Fibroblast of lung (primary cell): ENCODE data around the gene STX4. TPM values are rescaled to one million over a fixed set of nuclear protein-coding genes. Genes with fewer than 3 reads are reported as not detected.

Experiments
- DNase-seq, 2 donors: peaks; one replicate each; pipeline versions ENCODE4 v3.0.0 to v3.0.0-alpha.2; 2010; ENCODE audit warnings: low read depth in 2 of 2
- H2AFZ ChIP-seq: 2 replicates; pipeline ENCODE4 v1.5.1; 2012; ENCODE audit warnings: low read length, control low read depth, inconsistent platforms
- H3K27ac ChIP-seq: 2 replicates; pipeline ENCODE4 v1.5.1; 2011; ENCODE audit warnings: low read length, control low read depth; ENCODE audit not compliant: insufficient read depth
- H3K27me3 ChIP-seq: 2 replicates; pipeline ENCODE4 v1.5.1; 2011; ENCODE audit warnings: mild to moderate bottlenecking, low read length; ENCODE audit not compliant: control insufficient read depth, insufficient read depth
- H3K36me3 ChIP-seq: 2 replicates; pipeline ENCODE4 v1.5.1; 2011; ENCODE audit warnings: low read length; ENCODE audit not compliant: control insufficient read depth, insufficient read depth
- H3K4me1 ChIP-seq: 2 replicates; pipeline ENCODE4 v1.5.1; 2011; ENCODE audit warnings: low read length; ENCODE audit not compliant: control insufficient read depth, insufficient read depth; ENCODE audit errors: extremely low read depth
- H3K4me2 ChIP-seq: 2 replicates; pipeline ENCODE4 v1.5.1; 2011; ENCODE audit warnings: low read length, control low read depth; ENCODE audit not compliant: insufficient read depth; ENCODE audit errors: extremely low read depth
- H3K4me3 ChIP-seq, 4 experiments: fragments of 200-600 bp in 1 of 4; sonication (generic) in 1 of 4; replicated peaks in 1 of 4; 2 replicates each; pipeline ENCODE4 v1.5.1; 2011 to 2016; ENCODE audit warnings: low read length in 4 of 4, low read depth in 3 of 4, mild to moderate bottlenecking in 3 of 4, control low read depth in 2 of 4, inconsistent platforms in 1 of 4, mixed read lengths in 1 of 4; ENCODE audit not compliant: insufficient read depth in 1 of 4; ENCODE audit errors: control extremely low read depth in 1 of 4
- H3K79me2 ChIP-seq: 2 replicates; pipeline ENCODE4 v1.5.1; 2012; ENCODE audit warnings: mild to moderate bottlenecking, low read length, inconsistent platforms; ENCODE audit not compliant: control insufficient read depth, insufficient read depth
- H3K9ac ChIP-seq: 2 replicates; pipeline ENCODE4 v1.5.1; 2011; ENCODE audit warnings: mild to moderate bottlenecking, low read length, control low read depth; ENCODE audit not compliant: insufficient read depth
- H3K9me3 ChIP-seq: 2 replicates; pipeline ENCODE4 v1.5.1; 2012; ENCODE audit warnings: low read depth, low read length; ENCODE audit not compliant: control insufficient read depth, insufficient read depth
- H4K20me1 ChIP-seq: 2 replicates; pipeline ENCODE4 v1.5.1; 2011; ENCODE audit warnings: low read length; ENCODE audit not compliant: control insufficient read depth, insufficient read depth; ENCODE audit errors: extremely low read depth
- CTCF ChIP-seq, 2 donors: IDR thresholded peaks in 1 of 2; conservative IDR thresholded peaks in 1 of 2; 1 replicate in 1 of 2; 2 replicates in 1 of 2; pipeline ENCODE4 v1.5.1; 2011 to 2012; ENCODE audit warnings: low read length in 2 of 2, control low read depth in 1 of 2, inconsistent platforms in 1 of 2, low read depth in 1 of 2, mild to moderate bottlenecking in 1 of 2
- EZH2 ChIP-seq: IDR thresholded peaks from 2 replicates; pipeline ENCODE4 v1.5.1; 2012; ENCODE audit warnings: low read length, control low read depth, mild to moderate bottlenecking; ENCODE audit errors: missing control alignments
- polyA plus RNA-seq, 2 donors: library from polyadenylated mRNA; depleted of rRNA in 1 of 2; stranded (reverse) in 1 of 2; unstranded in 1 of 2; fragments of >200 nt; gene quantifications; 2 replicates each; pipeline ENCODE4 v1.2.1, GENCODE V29; 2011 to 2012; ENCODE audit warnings: missing spikeins in 1 of 2
- total RNA-seq: library from RNA; depleted of rRNA; stranded (reverse); fragments of >200 nt; gene quantifications from 2 replicates; pipeline ENCODE4 v1.2.1, GENCODE V29; 2014

STX4 gene
- total and polyA plus RNA-seq, 2 donors (not counting 1 experiment from before 2014, with no cell fraction given): 37.5 to 42.8 TPM

GRCh38 chr16:31043898-31044481 is 10.6 kb downstream of the STX4 start:
- Histone ChIP-seq H3K36me3 (peaks cover 15% of the 10 kb centered on the region), H4K20me1 (no peaks in the 10 kb centered on the region), H3K4me2 (no peak overlapping the region), H3K9ac (no peak overlapping the region), H3K9me3 (no peaks in the 10 kb centered on the region), H2AFZ (no peak overlapping the region), H3K27ac (no peak overlapping the region), H3K27me3 (no peaks in the 10 kb centered on the region), H3K4me3 (no peak overlapping the region), H3K4me1 (no peaks in the 10 kb centered on the region), H3K79me2 (no peaks in the 10 kb centered on the region)
- TF ChIP-seq CTCF (conservative IDR thresholded peaks at IDR 0.05 in 1 of 2, IDR thresholded peaks at IDR 0.05 in 1 of 2; ENCODE audit: low read depth in 1 of 2, low read length in 2 of 2) (no peak), EZH2 (no peak)
- no peak for DNase-seq

- H2AFZ ChIP-seq: no peak overlapping the region
- no peak overlapping the region for H3K4me2 ChIP-seq
These were observed 17.1 kb downstream of the STX4 start for GRCh38 chr16:31050280-31051030.

More at GRCh38 chr16:31050280-31051030, 17.1 kb downstream of the STX4 start:
- no peaks in the 10 kb centered on the region for H3K36me3 ChIP-seq
- no peak overlapping the region for H3K4me3 ChIP-seq
- no peaks in the 10 kb centered on the region for H4K20me1 ChIP-seq
- peak in 1 of 2 donors; percentile 14 for DNase-seq
- H3K4me1 ChIP-seq: peaks cover 7% of the 10 kb centered on the region
- TF ChIP-seq CTCF (conservative IDR thresholded peaks at IDR 0.05 in 1 of 2, IDR thresholded peaks at IDR 0.05 in 1 of 2; ENCODE audit: low read depth in 1 of 2, low read length in 2 of 2): no peak
- TF ChIP-seq EZH2: no peak
- no peak overlapping the region for H3K9ac ChIP-seq
- H3K9me3 ChIP-seq: no peaks in the 10 kb centered on the region
- H3K27me3 ChIP-seq: no peaks in the 10 kb centered on the region
- no peak overlapping the region for H3K27ac ChIP-seq
- H3K79me2 ChIP-seq: no peaks in the 10 kb centered on the region
